Heart left ventricle (tissue), 16 donors: ENCODE data around the gene N4BP2. TPM values are rescaled to one million over a fixed set of nuclear protein-coding genes. Genes with fewer than 3 reads are reported as not detected.
"Not testable (repeated sequence)": the region's sequence is repeated elsewhere in the genome, so short reads cannot be mapped to it uniquely, and the experiment has no call there.

Experiments used
- ATAC-seq, 4 donors: fragments of 200-7000 bp; cut with Tn5 transposase; one replicate each; pipeline ENCODE4 v1.9.1; 2020 to 2022; ENCODE audit warnings: moderate library complexity in 4 of 4, mild to moderate bottlenecking in 3 of 4, moderate number of reproducible peaks in 1 of 4
- DNase-seq, 5 donors: peaks; one replicate each; pipeline ENCODE4 v3.0.0-alpha.2; 2020
- H3K27ac ChIP-seq, 12 donors: fragments of 200-600 bp; sonication (generic) in 4 of 12; one replicate each; pipeline versions ENCODE4 v1.5.0 to v1.8.0; 2016 to 2022; ENCODE audit warnings: mild to moderate bottlenecking in 2 of 12
- H3K27me3 ChIP-seq, 9 donors: fragments of 200-600 bp; sonication (generic) in 2 of 9; one replicate each; pipeline versions ENCODE4 v1.5.1 to v1.8.0; 2016 to 2022; ENCODE audit warnings: mild to moderate bottlenecking in 3 of 9
- H3K36me3 ChIP-seq, 9 donors: fragments of 200-600 bp; sonication (generic) in 2 of 9; one replicate each; pipeline versions ENCODE4 v1.5.0 to v1.8.0; 2018 to 2022; ENCODE audit warnings: mild to moderate bottlenecking in 2 of 9
- H3K4me1 ChIP-seq, 12 donors: fragments of 200-600 bp; sonication (generic) in 4 of 12; one replicate each; pipeline versions ENCODE4 v1.5.0 to v1.8.0; 2016 to 2022; ENCODE audit warnings: mild to moderate bottlenecking in 3 of 12
- H3K4me3 ChIP-seq, 12 donors: fragments of 200-600 bp; sonication (generic) in 4 of 12; one replicate each; pipeline versions ENCODE4 v1.5.0 to v1.8.0; 2017 to 2022; ENCODE audit warnings: mild to moderate bottlenecking in 9 of 12, moderate library complexity in 4 of 12
- H3K9me3 ChIP-seq, 12 donors: fragments of 200-600 bp; sonication (generic) in 4 of 12; one replicate each; pipeline versions ENCODE4 v1.5.0 to v1.8.0; 2016 to 2022; ENCODE audit warnings: mild to moderate bottlenecking in 1 of 12
- POLR2A ChIP-seq, 2 donors: fragments of 450-650 bp; IDR thresholded peaks; one replicate each; pipeline ENCODE4 v1.6.1; 2017; ENCODE audit warnings: antibody characterized with exemption in 2 of 2, mild to moderate bottlenecking in 2 of 2, moderate library complexity in 2 of 2
- WGBS, 4 donors: extraction: QIAGEN DNeasy Blood & Tissue Kit in 2 of 4; methylation state at CpG; one replicate each; pipeline versions ENCODE4 v1.1.5 to v1.1.7; 2013 to 2018; 5-methylcytosine and 5-hydroxymethylcytosine counted together
- intact Hi-C, 10 donors: fragments of 100-400 bp; cut with DNase I; formaldehyde crosslinking; loops; one replicate each; pipeline versions ENCODE4 v1.11.1 to v1.14.2; 2022
- polyA plus RNA-seq, 2 donors: library from polyadenylated mRNA; stranded (reverse); fragments of 200-250 nt; gene quantifications; one replicate each; pipeline ENCODE4 v1.2.3, GENCODE V29; 2013
- total RNA-seq, 9 donors: library from RNA; depleted of rRNA in 2 of 9; stranded (reverse); fragments of >200 nt in 2 of 9; fragmentation: NEBNext Ultra II Directional in 3 of 9; extraction: Animal tissue kit (Norgen Biotek cat#: 25700) in 3 of 9; gene quantifications; one replicate each; pipeline versions ENCODE4 v1.1.0 to v1.2.4, GENCODE V29; 2016 to 2023
- TF ChIP-seq, protein P1 (sequence below), 12 donors: fragments of 200-600 bp; sonication (generic) in 4 of 12; IDR thresholded peaks; one replicate each; pipeline versions ENCODE4 v1.5.0 to v1.8.0; 2018 to 2022; ENCODE audit warnings: antibody characterized with exemption in 12 of 12, mild to moderate bottlenecking in 5 of 12
- donor health status: ischemic (EF 13 %, LVEDD 7.1; RV severe dilation, severe dysfunction).
- donor health status: healthy with polysubstance abuse.
- donor health status: DM: no; HTN: yes; CAD: no.
- donor health status: DM: no; HTN: no; CAD: no.
- donor health status: ischemic (EF 25% LVEDD 6.9; RV normal size, moderate dysfunction).
- donor health status: ischemic (EF 25% LVEDD 5.7; RV mildly dilated, moderate dysfunction).
- donor health status: healthy.
- donor health status: DM: yes; HTN: yes; CAD: no.
- donor health status: ischemic (EF 35%, LVEDD 5.7; RV mildly dilated, moderate dysfunction).
- donor health status: nonischemic (EF 11% LVEDD 7.7; RV severe dilation, severe dysfunction).
- donor health status: DM: yes; HTN: yes; CAD: no.
- donor health status: PGD.
- donor health status: ischemic (EF 29% LVEDD 5.4; RV normal size, mild dysfunction).
- donor health status: nonischemic (EF 23%, LVEDD 6.1; RV moderate dilation, normal function).

The N4BP2 gene
- total and polyA plus RNA-seq, 11 donors: 0.57 to 6.8 (median 5.0) TPM

DNA sequence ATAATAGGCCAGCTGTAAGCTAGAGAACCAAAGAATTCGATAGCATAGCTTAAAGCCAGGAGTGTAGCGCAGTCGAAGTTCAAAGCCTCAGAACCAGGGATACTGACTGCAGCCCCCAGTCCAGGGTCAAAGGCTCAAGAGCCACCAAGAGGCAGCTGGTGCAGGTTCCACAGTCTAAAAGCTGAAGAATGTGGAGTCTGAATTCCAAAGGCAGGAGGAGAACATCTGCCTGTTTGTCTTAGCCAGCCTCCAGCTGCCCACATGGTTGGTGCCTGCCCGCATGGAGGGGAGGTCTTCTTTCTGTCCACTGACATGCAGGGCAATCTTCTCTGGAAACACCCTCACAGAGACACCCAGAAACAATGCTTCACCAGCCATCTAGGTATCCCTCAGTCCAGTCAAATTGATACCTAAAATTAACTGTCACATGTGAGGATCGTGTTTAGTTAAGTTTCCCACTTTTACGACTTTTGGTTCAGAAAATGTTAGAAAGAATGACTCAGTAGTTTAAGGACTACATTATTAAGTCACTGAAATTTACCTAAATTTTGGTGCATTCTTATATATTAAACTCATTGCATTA is 87.4 kb downstream of the N4BP2 start:
- no peak for TF ChIP-seq POLR2A (IDR thresholded peaks at IDR 0.05)
- TF ChIP-seq, protein P1, sequence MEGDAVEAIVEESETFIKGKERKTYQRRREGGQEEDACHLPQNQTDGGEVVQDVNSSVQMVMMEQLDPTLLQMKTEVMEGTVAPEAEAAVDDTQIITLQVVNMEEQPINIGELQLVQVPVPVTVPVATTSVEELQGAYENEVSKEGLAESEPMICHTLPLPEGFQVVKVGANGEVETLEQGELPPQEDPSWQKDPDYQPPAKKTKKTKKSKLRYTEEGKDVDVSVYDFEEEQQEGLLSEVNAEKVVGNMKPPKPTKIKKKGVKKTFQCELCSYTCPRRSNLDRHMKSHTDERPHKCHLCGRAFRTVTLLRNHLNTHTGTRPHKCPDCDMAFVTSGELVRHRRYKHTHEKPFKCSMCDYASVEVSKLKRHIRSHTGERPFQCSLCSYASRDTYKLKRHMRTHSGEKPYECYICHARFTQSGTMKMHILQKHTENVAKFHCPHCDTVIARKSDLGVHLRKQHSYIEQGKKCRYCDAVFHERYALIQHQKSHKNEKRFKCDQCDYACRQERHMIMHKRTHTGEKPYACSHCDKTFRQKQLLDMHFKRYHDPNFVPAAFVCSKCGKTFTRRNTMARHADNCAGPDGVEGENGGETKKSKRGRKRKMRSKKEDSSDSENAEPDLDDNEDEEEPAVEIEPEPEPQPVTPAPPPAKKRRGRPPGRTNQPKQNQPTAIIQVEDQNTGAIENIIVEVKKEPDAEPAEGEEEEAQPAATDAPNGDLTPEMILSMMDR (IDR thresholded peaks at IDR 0.05): no peak
- H3K4me3 ChIP-seq: no peak overlapping the region
- no peaks in the 10 kb centered on the region for H3K9me3 ChIP-seq
- H3K4me1 ChIP-seq: no peaks in the 10 kb centered on the region
- H3K27ac ChIP-seq: no peak overlapping the region
- no peaks in the 10 kb centered on the region for H3K27me3 ChIP-seq
- ATAC-seq: no peak
- 93 to 96% (median 93%) methylated on average over 6 of the region's 6 CpGs for WGBS, 4 donors
- peaks cover 0 to 35% (median 13%) of the 10 kb centered on the region in 9 donors for H3K36me3 ChIP-seq
- DNase-seq: no peak
- intact Hi-C loops: loop anchor here in 1 of 10 donors (2.0 kb wide), 1 partner anchor 165 kb away; no protein-coding TSS in a partner anchor

DNA sequence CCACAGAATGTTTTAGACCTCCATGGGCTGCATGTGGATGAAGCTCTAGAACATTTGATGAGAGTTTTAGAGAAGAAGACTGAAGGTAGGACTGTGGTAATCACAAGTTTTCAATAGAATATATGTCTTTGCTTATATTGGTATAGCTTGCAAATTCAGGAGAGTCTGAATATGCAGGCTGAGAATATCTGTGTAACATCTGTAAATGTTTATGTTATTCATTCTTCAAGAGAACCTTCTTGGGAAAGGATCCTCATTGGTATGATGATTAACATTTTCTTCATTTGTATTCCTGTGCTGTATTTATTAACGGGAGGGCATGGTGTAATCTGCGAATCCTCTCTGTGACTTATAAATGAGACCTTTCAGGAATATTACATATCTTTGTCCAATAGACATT is 88.1 kb downstream of the N4BP2 start:
- no peak for TF ChIP-seq POLR2A (IDR thresholded peaks at IDR 0.05)
- TF ChIP-seq, protein P1 (IDR thresholded peaks at IDR 0.05): no peak
- H3K27ac ChIP-seq: no peak overlapping the region
- H3K36me3 ChIP-seq: peaks cover 0 to 35% (median 13%) of the 10 kb centered on the region in 9 donors
- intact Hi-C loops: loop anchor here in 1 of 10 donors (2.0 kb wide), 1 partner anchor 164 kb away; no protein-coding TSS in a partner anchor
- WGBS, 4 donors: 75 to 97% (median 92%) methylated on average over 2 of the region's 2 CpGs
- ATAC-seq (no peak), DNase-seq (no peak)
- H3K27me3 ChIP-seq: no peaks in the 10 kb centered on the region
- no peaks in the 10 kb centered on the region for H3K4me1 ChIP-seq
- H3K4me3 ChIP-seq: no peak overlapping the region
- no peaks in the 10 kb centered on the region for H3K9me3 ChIP-seq

DNA sequence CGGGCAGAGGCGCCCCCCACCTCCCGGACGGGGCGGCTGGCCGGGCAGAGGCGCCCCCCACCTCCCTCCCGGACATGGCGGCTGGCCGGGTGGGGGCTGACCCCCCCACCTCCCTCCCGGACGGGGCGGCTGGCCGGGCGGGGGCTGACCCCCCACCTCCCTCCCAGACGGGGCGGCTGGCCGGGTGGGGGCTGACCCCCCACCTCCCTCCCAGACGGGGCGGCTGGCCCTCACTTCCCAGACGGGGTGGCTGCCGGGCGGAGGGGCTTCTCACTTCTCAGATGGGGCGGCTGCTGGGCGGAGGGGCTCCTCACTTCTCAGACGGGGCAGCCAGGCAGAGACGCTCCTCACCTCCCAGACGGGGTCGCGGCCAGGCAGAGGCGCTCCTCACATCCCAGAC is 90.8 kb downstream of the N4BP2 start:
- WGBS, 4 donors: 94 to 99% (median 96%) methylated on average over 10 to 30 of the region's 31 CpGs
- ATAC-seq, DNase-seq: not testable (repeated sequence)

DNA sequence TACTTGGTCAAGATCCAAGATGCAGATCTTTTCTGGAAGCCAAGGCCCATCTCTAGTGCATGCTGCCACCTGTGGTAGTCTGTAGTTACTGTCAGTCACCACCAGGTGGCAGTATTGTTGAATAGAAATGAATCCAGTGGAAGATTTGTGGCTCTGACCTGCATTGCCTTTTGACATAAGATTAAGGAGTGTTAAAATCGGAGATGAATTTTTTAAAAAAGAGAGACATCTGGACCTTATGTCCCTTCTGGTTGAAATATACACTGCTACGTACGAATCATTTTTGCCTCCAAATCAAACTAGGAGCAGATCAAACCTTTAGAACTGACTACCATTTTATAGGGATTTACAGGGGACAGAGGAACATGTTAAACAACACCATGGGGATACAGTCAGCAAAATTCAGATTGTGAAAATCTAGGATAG is 93.3 kb downstream of the N4BP2 start:
- TF ChIP-seq POLR2A (IDR thresholded peaks at IDR 0.05): no peak
- TF ChIP-seq, protein P1 (IDR thresholded peaks at IDR 0.05): peak; percentile 73 to 94 (median 85)
- DNase-seq: peak in 4 of 5 donors; percentile 35 to 45 (median 38)
- intact Hi-C loops: loop anchor here in 9 of 10 donors (1.0 to 10.0 kb wide), 4 partner anchors 157 to 565 kb away; no protein-coding TSS in a partner anchor

More for the DNA sequence above, 90.8 kb downstream of the N4BP2 start:
- H3K27ac ChIP-seq, H3K9me3 ChIP-seq, H3K27me3 ChIP-seq, intact Hi-C loops, H3K4me3 ChIP-seq, H3K4me1 ChIP-seq: not testable (repeated sequence)
- peaks cover 0 to 34% (median 13%) of the 10 kb centered on the region in 9 donors for H3K36me3 ChIP-seq

More for the DNA sequence above, 93.3 kb downstream of the N4BP2 start:
- Histone ChIP-seq H3K4me1 (peaks cover 0 to 6% (median 0%) of the 10 kb centered on the region in 12 donors), H3K4me3 (no peak overlapping the region), H3K27me3 (no peaks in the 10 kb centered on the region), H3K36me3 (peaks cover 0 to 16% (median 0%) of the 10 kb centered on the region in 9 donors), H3K9me3 (peaks cover 0 to 6% (median 0%) of the 10 kb centered on the region in 12 donors), H3K27ac (no peak overlapping the region)
- peak in 3 of 4 donors; percentile 61 to 73 (median 69) for ATAC-seq
- WGBS, 4 donors: 87 to 92% (median 90%) methylated on average over 3 of the region's 3 CpGs
